ENCODE results near the gene GLOD5. TPM values are rescaled to one million over a fixed set of nuclear protein-coding genes. Genes with fewer than 3 reads are reported as not detected.

Gene GLOD5
- total and polyA plus RNA-seq, 2 of the 8 experiments (the other 6 are each of a cell fraction or from before 2014, with no cell fraction given): 0.18 TPM; not detected in 1

GRCh38 chrX:48737940-48738339 is 23.6 kb upstream of the GLOD5 start (continued):
- TF ChIP-seq CTCF (IDR thresholded peaks at IDR 0.05; ENCODE audit: control extremely low read depth in 1 of 3, insufficient read depth in 1 of 3, low read depth in 1 of 3, low read length in 3 of 3) (no peak), SIN3A (conservative IDR thresholded peaks at IDR 0.05 in 1 of 2, IDR thresholded peaks at IDR 0.05 in 1 of 2; ENCODE audit: low read depth in 1 of 2, low read length in 2 of 2) (no peak), RAD21 (IDR thresholded peaks at IDR 0.05 in 1 of 2, conservative IDR thresholded peaks at IDR 0.05 in 1 of 2; ENCODE audit: low read depth in 2 of 2, low read length in 2 of 2) (no peak), CREB1 (IDR thresholded peaks at IDR 0.05) (no peak), GTF2F1 (IDR thresholded peaks at IDR 0.05; ENCODE audit: borderline replicate concordance, low read depth, low read length) (no peak), HDAC6 (IDR thresholded peaks at IDR 0.05; ENCODE audit: low read depth, low read length) (no peak), TEAD4 (IDR thresholded peaks at IDR 0.05; ENCODE audit: low read depth, low read length) (no peak)

Data from H1 (cell line).